ENCODE measurements around the gene TFAP2E.

- no peak for TF ChIP-seq CTCF (IDR thresholded peaks at IDR 0.05)
- no peak for TF ChIP-seq POLR2A (IDR thresholded peaks at IDR 0.05)
Measured at GRCh38 chr1:35572296-35572695, 818 bp upstream of the TFAP2E start.
